Neural cell (in vitro differentiated cells): Measurements from ENCODE around the gene MPL.

Source experiments
- CTCF ChIP-seq: fragments of 450-650 bp; IDR thresholded peaks from 2 replicates; pipeline ENCODE4 v1.5.1; 2014; ENCODE audit warnings: antibody characterized with exemption, mild to moderate bottlenecking, moderate library complexity; ENCODE audit not compliant: poor library complexity, severe bottlenecking
- EP300 ChIP-seq: fragments of 450-650 bp; conservative IDR thresholded peaks from 2 replicates; pipeline ENCODE4 v1.6.1; 2014; ENCODE audit warnings: antibody characterized with exemption, mild to moderate bottlenecking, moderate library complexity; ENCODE audit not compliant: poor library complexity, severe bottlenecking
- EZH2 ChIP-seq: fragments of 200-600, 300-800 bp; shearing (Covaris generic), sonication (generic); IDR thresholded peaks from 2 replicates; pipeline ENCODE4 v1.6.1; 2014; ENCODE audit warnings: antibody characterized with exemption, low read length, borderline replicate concordance, mild to moderate bottlenecking; ENCODE audit not compliant: insufficient read depth, poor library complexity, severe bottlenecking
- MXI1 ChIP-seq: fragments of 450-650 bp; conservative IDR thresholded peaks from 2 replicates; pipeline ENCODE4 v1.6.1; 2014; ENCODE audit warnings: antibody characterized with exemption, mild to moderate bottlenecking; ENCODE audit not compliant: poor library complexity, severe bottlenecking
- POLR2AphosphoS5 ChIP-seq: IDR thresholded peaks from 2 replicates; pipeline ENCODE4 v1.6.1; 2012
- RAD21 ChIP-seq: fragments of 450-650 bp; conservative IDR thresholded peaks from 2 replicates; pipeline ENCODE4 v1.6.1; 2014; ENCODE audit warnings: antibody characterized with exemption, mild to moderate bottlenecking, moderate library complexity
- REST ChIP-seq: IDR thresholded peaks from 2 replicates; pipeline ENCODE4 v1.6.1; 2012; ENCODE audit warnings: borderline replicate concordance
- SMC3 ChIP-seq: fragments of 450-650 bp; conservative IDR thresholded peaks from 2 replicates; pipeline ENCODE4 v1.6.1; 2014; ENCODE audit warnings: antibody characterized with exemption, mild to moderate bottlenecking, moderate library complexity; ENCODE audit not compliant: poor library complexity

GRCh38 chr1:43366601-43367025, 29.0 kb downstream of the MPL start:
- TF ChIP-seq EZH2 (no peak), CTCF (no peak), SMC3 (no peak), EP300 (no peak), RAD21 (no peak), REST (no peak), MXI1 (no peak), POLR2AphosphoS5 (no peak)
